WI38 (cell line): ENCODE results near the gene TENT4B.
"Not testable (repeated sequence)": the region's sequence is repeated elsewhere in the genome, so short reads cannot be mapped to it uniquely, and the experiment has no call there.

ENCODE experiments used
- H3K4me3 ChIP-seq: 2 replicates; pipeline ENCODE4 v1.5.1; 2011; ENCODE audit warnings: low read depth, mild to moderate bottlenecking, control low read depth, low read length
- TF ChIP-seq, protein P1 (sequence below): IDR thresholded peaks from 2 replicates; pipeline ENCODE4 v1.5.1; 2012; ENCODE audit warnings: low read depth, mild to moderate bottlenecking, control low read depth, low read length

TENT4B gene

DNA sequence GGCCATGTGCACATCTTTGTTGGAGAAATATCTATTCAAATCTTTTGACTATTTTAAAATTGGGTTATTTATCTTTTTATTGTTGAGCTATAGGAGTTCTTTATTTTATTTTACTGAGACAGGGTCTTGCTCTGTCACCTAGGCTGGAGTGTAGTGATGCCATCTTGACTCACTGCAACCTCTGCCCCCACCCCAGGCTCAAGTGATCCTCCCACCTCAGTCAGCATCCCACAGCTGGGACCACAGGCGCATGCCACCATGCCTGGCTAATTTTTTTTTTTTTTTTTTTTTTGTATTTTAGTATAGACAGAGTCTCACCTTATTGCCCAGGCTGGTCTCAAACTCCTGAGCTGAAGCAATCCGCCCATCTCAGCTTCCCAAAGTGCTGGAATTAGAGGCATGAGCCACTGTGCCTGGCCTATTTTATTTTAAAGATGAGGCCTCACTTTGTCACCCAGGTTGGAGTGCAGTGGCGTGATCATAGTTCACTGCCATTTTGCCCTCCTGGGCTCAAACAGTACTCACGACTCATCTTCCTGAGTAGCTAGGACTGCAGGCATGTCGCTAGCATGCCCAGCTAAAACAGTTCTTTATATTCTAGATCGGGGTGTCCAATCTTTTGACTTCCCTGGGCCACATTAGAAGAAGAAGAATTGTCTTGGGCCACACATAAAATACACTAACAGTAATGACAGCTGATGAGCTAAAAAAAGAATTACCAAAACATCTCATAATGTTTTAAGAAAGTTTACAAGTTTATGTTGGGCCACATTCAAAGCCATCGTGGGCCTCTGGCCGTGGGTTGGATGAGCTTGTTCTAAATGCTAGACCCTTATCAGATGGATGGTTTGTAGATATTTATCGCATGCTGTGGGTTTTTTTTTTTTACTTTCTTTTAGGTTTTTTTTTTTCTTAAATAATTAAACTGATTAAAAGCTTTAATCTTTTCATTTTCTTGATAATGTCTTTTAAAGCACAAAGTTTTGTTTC lies 13.7 kb downstream of the TENT4B start:
- TF ChIP-seq, protein P1, sequence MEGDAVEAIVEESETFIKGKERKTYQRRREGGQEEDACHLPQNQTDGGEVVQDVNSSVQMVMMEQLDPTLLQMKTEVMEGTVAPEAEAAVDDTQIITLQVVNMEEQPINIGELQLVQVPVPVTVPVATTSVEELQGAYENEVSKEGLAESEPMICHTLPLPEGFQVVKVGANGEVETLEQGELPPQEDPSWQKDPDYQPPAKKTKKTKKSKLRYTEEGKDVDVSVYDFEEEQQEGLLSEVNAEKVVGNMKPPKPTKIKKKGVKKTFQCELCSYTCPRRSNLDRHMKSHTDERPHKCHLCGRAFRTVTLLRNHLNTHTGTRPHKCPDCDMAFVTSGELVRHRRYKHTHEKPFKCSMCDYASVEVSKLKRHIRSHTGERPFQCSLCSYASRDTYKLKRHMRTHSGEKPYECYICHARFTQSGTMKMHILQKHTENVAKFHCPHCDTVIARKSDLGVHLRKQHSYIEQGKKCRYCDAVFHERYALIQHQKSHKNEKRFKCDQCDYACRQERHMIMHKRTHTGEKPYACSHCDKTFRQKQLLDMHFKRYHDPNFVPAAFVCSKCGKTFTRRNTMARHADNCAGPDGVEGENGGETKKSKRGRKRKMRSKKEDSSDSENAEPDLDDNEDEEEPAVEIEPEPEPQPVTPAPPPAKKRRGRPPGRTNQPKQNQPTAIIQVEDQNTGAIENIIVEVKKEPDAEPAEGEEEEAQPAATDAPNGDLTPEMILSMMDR = no peak
- H3K4me3 ChIP-seq = no peak overlapping the region

DNA sequence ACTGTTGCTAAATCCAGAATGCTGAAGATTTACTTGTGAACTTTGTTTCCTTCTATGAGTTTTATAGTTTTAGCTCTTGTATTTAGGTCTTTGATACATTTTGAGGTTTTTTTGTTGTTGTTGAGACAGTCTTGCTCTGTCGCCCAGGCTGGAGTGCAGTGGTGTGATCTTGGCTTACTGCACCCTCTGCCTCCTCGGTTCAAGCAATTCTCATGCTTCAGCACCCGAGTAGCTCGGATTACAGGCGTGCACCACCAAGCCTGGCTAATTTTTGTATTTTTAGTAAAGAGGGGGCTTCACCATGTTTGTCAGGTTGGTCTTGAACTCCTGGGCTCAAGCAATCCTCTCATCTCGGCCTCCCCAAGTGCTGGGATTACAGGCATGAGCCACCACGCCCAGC lies 14.4 kb downstream of the TENT4B start:
- TF ChIP-seq, protein P1 = no peak
- H3K4me3 ChIP-seq = no peak overlapping the region

DNA sequence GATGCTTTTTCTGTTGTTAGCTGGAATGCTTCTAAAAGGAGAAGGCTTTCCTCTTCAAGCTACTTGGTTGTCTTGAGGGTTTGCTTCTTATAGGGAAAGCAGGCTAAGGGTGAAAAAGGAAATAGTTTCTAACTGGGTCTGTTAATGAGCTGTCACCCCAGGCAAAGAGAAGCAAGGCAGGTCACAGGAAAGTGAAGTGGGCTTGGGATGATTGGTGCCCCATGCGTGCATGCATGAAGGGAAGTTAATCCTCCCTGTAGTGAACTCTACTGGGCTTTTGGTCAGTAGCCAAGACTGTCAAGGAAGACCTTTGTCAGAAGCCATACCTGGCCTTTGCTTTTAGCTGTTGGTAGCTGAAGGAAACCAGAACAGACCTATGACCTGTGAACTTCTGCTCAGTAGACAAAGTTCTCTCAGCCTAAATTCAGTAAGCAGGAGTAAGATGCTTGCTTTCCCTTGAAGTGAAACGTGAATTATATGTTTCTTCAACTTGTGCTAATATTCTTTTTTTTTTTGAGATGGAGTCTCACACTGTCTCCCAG lies 16.5 kb downstream of the TENT4B start:
- TF ChIP-seq, protein P1 = no peak
- no peak overlapping the region for H3K4me3 ChIP-seq

DNA sequence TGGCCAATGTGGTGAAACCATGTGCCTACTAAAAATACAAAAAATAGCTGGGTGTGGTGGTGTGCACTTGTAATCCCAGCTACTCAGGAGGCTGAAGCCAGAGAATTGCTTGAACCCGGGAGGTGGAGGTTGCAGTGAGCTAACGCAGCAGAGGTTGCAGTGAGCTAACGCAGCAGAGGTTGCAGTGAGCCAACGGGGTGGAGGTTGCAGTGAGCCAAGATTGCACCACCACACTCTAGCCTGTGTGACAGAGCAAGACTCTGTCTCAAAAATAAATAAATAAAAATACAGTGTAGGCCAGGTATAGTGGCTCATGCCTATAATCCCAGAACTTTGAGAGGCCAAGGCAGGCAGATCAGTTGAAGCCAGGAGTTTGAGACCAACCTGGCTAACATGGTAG lies 18.7 kb downstream of the TENT4B start:
- not testable (repeated sequence) for H3K4me3 ChIP-seq

DNA sequence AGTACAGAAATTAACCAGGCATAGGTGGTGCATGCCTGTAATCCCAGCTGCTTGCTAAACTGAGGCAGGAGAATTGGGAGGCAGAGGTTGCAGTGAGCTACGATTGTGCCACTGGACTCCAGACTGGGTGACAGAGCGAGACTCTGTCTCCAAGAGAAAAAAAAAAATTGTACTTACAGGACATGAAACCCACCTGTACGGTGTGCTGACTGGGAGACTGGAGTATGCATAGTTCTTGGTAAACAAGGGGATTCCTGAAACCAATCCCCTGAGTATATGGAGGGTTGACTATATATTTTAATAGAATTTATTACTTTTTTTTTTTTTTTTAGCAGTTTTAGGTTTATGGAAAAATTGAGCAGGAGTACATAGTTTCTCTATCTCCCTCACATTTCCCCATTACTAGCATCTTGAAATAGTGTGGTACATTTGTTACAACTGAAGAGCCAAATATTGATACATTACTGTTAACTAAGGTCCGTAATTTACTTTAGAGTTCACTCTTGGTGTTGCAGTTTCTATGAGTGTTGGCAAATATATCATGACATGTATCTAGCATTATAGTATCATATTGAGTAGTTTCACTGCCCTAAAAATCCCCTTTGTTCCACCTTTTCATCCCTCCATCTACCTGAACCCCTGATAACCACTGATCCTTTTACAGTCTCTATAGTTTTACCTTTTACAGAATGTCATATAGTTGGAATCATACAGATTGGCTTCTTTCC lies 19.3 kb downstream of the TENT4B start:
- no peak overlapping the region for H3K4me3 ChIP-seq
- TF ChIP-seq, protein P1 = no peak

DNA sequence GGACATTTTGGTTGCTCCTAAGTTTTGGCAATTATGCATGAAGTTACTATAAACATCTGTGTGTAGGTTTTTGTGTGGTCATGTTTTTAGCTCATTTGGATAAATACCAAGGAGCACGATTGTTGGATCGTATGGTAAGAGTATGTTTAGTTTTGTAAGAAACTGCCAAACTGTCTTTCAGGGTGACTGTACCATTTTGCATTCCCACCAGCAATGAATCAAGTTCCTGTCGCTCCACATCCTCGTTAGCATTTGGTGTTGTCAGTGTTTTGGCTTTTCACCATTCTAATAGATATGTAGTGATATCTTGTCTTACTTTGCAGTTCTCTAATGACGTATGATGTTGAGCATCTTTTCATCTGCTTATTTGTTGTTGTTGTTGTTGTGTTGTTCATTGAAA lies 20.2 kb downstream of the TENT4B start:
- H3K4me3 ChIP-seq = no peak overlapping the region
- TF ChIP-seq, protein P1 = no peak

DNA sequence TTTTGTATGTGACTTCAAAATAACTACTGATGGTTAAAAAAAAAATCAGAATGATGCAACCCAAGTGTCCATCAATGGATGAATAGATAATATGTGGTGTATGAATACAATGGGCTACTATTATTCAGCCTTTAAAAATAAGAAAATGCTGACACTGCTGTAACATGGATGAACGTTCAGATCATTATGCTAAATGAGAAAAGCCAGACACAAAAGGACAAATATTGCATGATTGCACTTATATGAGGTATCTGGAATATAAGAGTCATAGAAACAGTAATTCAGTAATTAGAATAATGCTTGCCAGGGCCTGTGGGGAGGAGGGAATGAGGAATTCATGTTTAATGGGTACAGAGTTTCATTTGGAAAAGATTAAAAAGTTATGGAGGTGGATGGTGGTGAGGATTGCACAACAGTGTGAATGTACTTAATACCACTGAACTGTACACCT lies 25.4 kb downstream of the TENT4B start:
- TF ChIP-seq, protein P1 = no peak

More for the DNA sequence above, 25.4 kb downstream of the TENT4B start:
- H3K4me3 ChIP-seq = no peak overlapping the region
